ENCODE data around the gene RBBP5. TPM values are rescaled to one million over a fixed set of nuclear protein-coding genes. Genes with fewer than 3 reads are reported as not detected.

The RBBP5 gene
- total RNA-seq, 4 donors from 2014 or later: 7.0 to 36.7 (median 12.2) TPM

GRCh38 chr1:205129447-205130029 lies 7.8 kb upstream of the RBBP5 start:
- H3K27ac ChIP-seq: no peak overlapping the region
- no peak overlapping the region for H3K4me3 ChIP-seq
- H3K27me3 ChIP-seq: no peaks in the 10 kb centered on the region
- H3K36me3 ChIP-seq: no peaks in the 10 kb centered on the region
- TF ChIP-seq, protein P1, sequence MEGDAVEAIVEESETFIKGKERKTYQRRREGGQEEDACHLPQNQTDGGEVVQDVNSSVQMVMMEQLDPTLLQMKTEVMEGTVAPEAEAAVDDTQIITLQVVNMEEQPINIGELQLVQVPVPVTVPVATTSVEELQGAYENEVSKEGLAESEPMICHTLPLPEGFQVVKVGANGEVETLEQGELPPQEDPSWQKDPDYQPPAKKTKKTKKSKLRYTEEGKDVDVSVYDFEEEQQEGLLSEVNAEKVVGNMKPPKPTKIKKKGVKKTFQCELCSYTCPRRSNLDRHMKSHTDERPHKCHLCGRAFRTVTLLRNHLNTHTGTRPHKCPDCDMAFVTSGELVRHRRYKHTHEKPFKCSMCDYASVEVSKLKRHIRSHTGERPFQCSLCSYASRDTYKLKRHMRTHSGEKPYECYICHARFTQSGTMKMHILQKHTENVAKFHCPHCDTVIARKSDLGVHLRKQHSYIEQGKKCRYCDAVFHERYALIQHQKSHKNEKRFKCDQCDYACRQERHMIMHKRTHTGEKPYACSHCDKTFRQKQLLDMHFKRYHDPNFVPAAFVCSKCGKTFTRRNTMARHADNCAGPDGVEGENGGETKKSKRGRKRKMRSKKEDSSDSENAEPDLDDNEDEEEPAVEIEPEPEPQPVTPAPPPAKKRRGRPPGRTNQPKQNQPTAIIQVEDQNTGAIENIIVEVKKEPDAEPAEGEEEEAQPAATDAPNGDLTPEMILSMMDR (IDR thresholded peaks at IDR 0.05): no peak
- TF ChIP-seq POLR2A (IDR thresholded peaks at IDR 0.05): no peak
- intact Hi-C loops (cut with DNase I): no loop called here
- WGBS, 2 donors: 76 to 90% methylated on average over 4 of the region's 4 CpGs
- H3K9me3 ChIP-seq: no peaks in the 10 kb centered on the region
- no peaks in the 10 kb centered on the region for H3K4me1 ChIP-seq
- DNase-seq: no peak

DNA sequence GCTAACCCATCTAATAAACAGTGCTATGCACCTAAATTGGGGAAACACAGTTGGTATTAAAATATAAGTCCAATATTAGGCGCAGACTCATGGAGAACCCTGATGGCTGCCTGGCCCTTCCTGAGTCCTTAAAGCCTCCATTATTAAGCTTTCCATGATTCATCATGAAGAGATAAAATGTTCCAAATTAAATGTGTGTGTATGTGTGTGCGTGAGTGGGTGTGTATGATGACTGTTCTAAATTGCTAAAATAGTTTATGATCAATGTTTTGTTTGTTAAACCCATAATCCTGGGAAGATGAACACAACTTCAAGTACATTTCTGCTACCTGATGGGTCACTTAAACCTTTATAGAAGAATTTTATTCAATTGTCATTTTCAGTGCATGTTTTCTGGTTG lies 6.3 kb upstream of the RBBP5 start:
- Histone ChIP-seq H3K4me1 (peaks cover 0 to 1% (median under 1%) of the 10 kb centered on the region in 3 donors), H3K9me3 (no peaks in the 10 kb centered on the region), H3K27me3 (no peaks in the 10 kb centered on the region), H3K27ac (no peak overlapping the region), H3K4me3 (no peak overlapping the region), H3K36me3 (no peaks in the 10 kb centered on the region)
- no peak for DNase-seq
- 72 to 77% methylated on average over 2 of the region's 2 CpGs for whole genome bisulfite sequencing, 2 donors
- intact Hi-C loops (cut with DNase I): no loop called here
- TF ChIP-seq, protein P1 (IDR thresholded peaks at IDR 0.05): no peak
- no peak for TF ChIP-seq POLR2A (IDR thresholded peaks at IDR 0.05)

GRCh38 chr1:205127646-205128045 lies 5.9 kb upstream of the RBBP5 start:
- H3K27ac ChIP-seq: no peak overlapping the region
- 77 to 78% methylated on average over 3 of the region's 3 CpGs for WGBS, 2 donors
- H3K4me3 ChIP-seq: no peak overlapping the region
- H3K4me1 ChIP-seq: peaks cover 0 to 5% (median 4%) of the 10 kb centered on the region in 3 donors
- H3K9me3 ChIP-seq: no peaks in the 10 kb centered on the region
- H3K36me3 ChIP-seq: no peaks in the 10 kb centered on the region
- DNase-seq: no peak
- TF ChIP-seq, protein P1 (IDR thresholded peaks at IDR 0.05): no peak
- no peak for TF ChIP-seq POLR2A (IDR thresholded peaks at IDR 0.05)
- H3K27me3 ChIP-seq: no peaks in the 10 kb centered on the region
- intact Hi-C loops (cut with DNase I): no loop called here

GRCh38 chr1:205124726-205125125 lies 2.9 kb upstream of the RBBP5 start:
- Histone ChIP-seq H3K27ac (no peak overlapping the region), H3K27me3 (no peaks in the 10 kb centered on the region), H3K9me3 (no peaks in the 10 kb centered on the region), H3K4me1 (peaks cover 14 to 25% (median 16%) of the 10 kb centered on the region in 3 donors), H3K36me3 (no peaks in the 10 kb centered on the region), H3K4me3 (no peak overlapping the region)
- intact Hi-C loops (cut with DNase I): no loop called here
- 65 to 79% methylated on average over 5 to 6 of the region's 7 CpGs for WGBS, 2 donors
- no peak for DNase-seq
- TF ChIP-seq, protein P1 (IDR thresholded peaks at IDR 0.05): no peak
- TF ChIP-seq POLR2A (IDR thresholded peaks at IDR 0.05): no peak

- intact Hi-C loops (cut with DNase I): no loop called here
These were observed 708 bp upstream of the RBBP5 start for GRCh38 chr1:205122489-205122882.

More at GRCh38 chr1:205122489-205122882, 708 bp upstream of the RBBP5 start:
- H3K4me3 ChIP-seq: peak overlapping the region; percentile 80 to 98 (median 90)
- WGBS, 2 donors: 11 to 29% methylated on average over 9 of the region's 9 CpGs
- H3K27me3 ChIP-seq: no peaks in the 10 kb centered on the region
- TF ChIP-seq, protein P1 (IDR thresholded peaks at IDR 0.05): no peak
- no peak for TF ChIP-seq POLR2A (IDR thresholded peaks at IDR 0.05)
- no peak for DNase-seq
- peaks cover 0 to 19% (median 0%) of the 10 kb centered on the region in 3 donors for H3K36me3 ChIP-seq
- H3K4me1 ChIP-seq: peaks cover 16 to 35% (median 16%) of the 10 kb centered on the region in 3 donors
- H3K9me3 ChIP-seq: no peaks in the 10 kb centered on the region
- peak overlapping the region; percentile 88 to 98 (median 96) for H3K27ac ChIP-seq
